ENCODE data around the gene CTTN.

The CTTN gene

GRCh38 chr11:70473873-70474690, 75.8 kb downstream of the CTTN start:
- TF ChIP-seq POLR2AphosphoS5 (IDR thresholded peaks at IDR 0.05; ENCODE audit: low read depth) (no peak), GABPA (IDR thresholded peaks at IDR 0.05; ENCODE audit: low read depth) (no peak), SPI1 (IDR thresholded peaks at IDR 0.05; ENCODE audit: borderline replicate concordance, low read depth) (no peak), REST (IDR thresholded peaks at IDR 0.05; ENCODE audit: insufficient replicate concordance, low read depth) (no peak)
- TF ChIP-seq, protein P1, sequence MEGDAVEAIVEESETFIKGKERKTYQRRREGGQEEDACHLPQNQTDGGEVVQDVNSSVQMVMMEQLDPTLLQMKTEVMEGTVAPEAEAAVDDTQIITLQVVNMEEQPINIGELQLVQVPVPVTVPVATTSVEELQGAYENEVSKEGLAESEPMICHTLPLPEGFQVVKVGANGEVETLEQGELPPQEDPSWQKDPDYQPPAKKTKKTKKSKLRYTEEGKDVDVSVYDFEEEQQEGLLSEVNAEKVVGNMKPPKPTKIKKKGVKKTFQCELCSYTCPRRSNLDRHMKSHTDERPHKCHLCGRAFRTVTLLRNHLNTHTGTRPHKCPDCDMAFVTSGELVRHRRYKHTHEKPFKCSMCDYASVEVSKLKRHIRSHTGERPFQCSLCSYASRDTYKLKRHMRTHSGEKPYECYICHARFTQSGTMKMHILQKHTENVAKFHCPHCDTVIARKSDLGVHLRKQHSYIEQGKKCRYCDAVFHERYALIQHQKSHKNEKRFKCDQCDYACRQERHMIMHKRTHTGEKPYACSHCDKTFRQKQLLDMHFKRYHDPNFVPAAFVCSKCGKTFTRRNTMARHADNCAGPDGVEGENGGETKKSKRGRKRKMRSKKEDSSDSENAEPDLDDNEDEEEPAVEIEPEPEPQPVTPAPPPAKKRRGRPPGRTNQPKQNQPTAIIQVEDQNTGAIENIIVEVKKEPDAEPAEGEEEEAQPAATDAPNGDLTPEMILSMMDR (IDR thresholded peaks at IDR 0.05; ENCODE audit: insufficient read depth, low read length), result no peak
- no peak for DNase-seq (ENCODE audit: low read depth in 1 of 2, low spot score in 1 of 2)
- Histone ChIP-seq H3K4me3 (replicated peaks; ENCODE audit: insufficient read depth, low read length) (no peak overlapping the region), H3K27ac (replicated peaks) (no peak overlapping the region), H3K27me3 (ENCODE audit: insufficient read depth, poor library complexity, severe bottlenecking) (no peaks in the 10 kb centered on the region)

DNA sequence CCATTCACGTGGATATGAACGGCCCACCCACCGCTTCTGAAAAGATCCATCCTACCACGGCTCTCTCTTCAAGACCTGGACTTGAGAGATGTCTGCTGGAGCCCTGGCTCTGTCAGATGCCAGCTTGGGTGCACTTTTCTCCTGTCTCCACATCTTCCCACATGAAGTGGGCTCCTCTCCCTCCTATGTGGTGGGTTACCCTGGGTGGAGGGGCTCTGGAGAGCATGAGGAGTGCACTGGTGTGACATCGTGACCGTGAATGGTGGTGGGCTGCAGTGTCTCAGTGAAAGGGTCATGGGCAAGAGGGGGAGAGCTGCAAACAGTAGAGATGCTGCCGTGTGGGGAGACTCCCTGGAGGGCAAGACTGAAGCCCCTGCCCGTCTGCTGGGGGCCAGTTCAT, 76.4 kb downstream of the CTTN start:
- Histone ChIP-seq H3K4me3 (replicated peaks; ENCODE audit: insufficient read depth, low read length) (no peak overlapping the region), H3K27ac (replicated peaks) (no peak overlapping the region), H3K27me3 (ENCODE audit: insufficient read depth, poor library complexity, severe bottlenecking) (no peaks in the 10 kb centered on the region)
- no peak for DNase-seq (ENCODE audit: low read depth in 1 of 2, low spot score in 1 of 2)
- no peak for TF ChIP-seq SPI1 (IDR thresholded peaks at IDR 0.05; ENCODE audit: borderline replicate concordance, low read depth)
- TF ChIP-seq POLR2AphosphoS5 (IDR thresholded peaks at IDR 0.05; ENCODE audit: low read depth), result no peak

DNA sequence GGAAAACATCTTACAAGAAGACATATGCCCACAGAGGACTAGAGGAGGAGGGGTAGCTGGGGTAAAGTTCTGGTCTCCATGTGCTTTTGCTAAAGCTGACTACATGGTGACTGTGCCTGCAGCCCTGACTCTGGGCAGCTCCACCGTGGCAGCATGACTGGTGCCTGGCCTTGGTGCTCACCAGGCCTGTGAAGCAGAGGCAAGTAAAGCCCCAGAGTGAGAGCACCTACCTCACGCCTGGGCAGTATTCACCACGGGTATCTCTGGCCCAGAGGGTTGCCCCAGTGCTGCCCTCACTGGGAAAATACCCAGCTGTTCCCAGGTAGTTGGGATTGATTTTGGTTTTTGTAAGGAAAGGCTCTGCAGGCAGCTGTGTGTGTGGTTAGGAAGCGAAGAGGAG, 78.3 kb downstream of the CTTN start:
- Histone ChIP-seq H3K4me3 (replicated peaks; ENCODE audit: insufficient read depth, low read length) (no peak overlapping the region), H3K27me3 (ENCODE audit: insufficient read depth, poor library complexity, severe bottlenecking) (no peaks in the 10 kb centered on the region), H3K27ac (replicated peaks) (no peak overlapping the region)
- TF ChIP-seq, protein P1 (IDR thresholded peaks at IDR 0.05; ENCODE audit: insufficient read depth, low read length), result no peak
- TF ChIP-seq SPI1 (IDR thresholded peaks at IDR 0.05; ENCODE audit: borderline replicate concordance, low read depth), result no peak
- no peak for DNase-seq (ENCODE audit: low read depth in 1 of 2, low spot score in 1 of 2)

DNA sequence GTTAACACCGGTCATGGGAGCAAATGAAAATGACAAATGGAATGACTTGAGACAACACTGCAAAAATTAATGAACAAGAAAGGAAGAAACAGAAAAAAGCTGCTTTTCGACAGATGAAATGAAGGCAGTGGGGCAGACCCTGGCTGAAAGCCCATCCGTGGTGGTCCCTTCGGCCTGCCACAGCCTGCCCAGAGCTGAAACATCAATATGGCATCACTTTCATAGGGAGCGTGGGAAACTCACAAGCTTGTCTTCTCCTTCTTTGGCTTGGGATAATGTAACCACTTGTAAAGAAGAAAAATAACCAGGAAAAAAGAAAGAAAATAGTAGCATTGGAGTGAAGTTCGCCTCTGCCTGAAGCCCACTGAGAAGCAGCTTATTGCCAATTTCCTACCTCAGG, 78.8 kb downstream of the CTTN start:
- Histone ChIP-seq H3K27ac (replicated peaks) (no peak overlapping the region), H3K27me3 (ENCODE audit: insufficient read depth, poor library complexity, severe bottlenecking) (no peaks in the 10 kb centered on the region), H3K4me3 (replicated peaks; ENCODE audit: insufficient read depth, low read length) (no peak overlapping the region)
- DNase-seq (ENCODE audit: low read depth in 1 of 2, low spot score in 1 of 2), result no peak
- TF ChIP-seq GABPA (IDR thresholded peaks at IDR 0.05; ENCODE audit: low read depth), result no peak
- TF ChIP-seq POLR2AphosphoS5 (IDR thresholded peaks at IDR 0.05; ENCODE audit: low read depth), result no peak
- no peak for TF ChIP-seq SPI1 (IDR thresholded peaks at IDR 0.05; ENCODE audit: borderline replicate concordance, low read depth)
- TF ChIP-seq, protein P1 (IDR thresholded peaks at IDR 0.05; ENCODE audit: insufficient read depth, low read length), result no peak
- no peak for TF ChIP-seq REST (IDR thresholded peaks at IDR 0.05; ENCODE audit: insufficient replicate concordance, low read depth)

Data from HL-60 (cell line).